B cell (primary cell): Measurements from ENCODE around the gene CLCN2.

Source experiments
- CTCF ChIP-seq: fragments of 200-600 bp; IDR thresholded peaks from one replicate; pipeline ENCODE4 v1.8.0; 2022; ENCODE audit warnings: antibody characterized with exemption, mild to moderate bottlenecking
- EZH2 ChIP-seq: IDR thresholded peaks from 2 replicates; pipeline ENCODE4 v1.6.1; 2012; ENCODE audit warnings: borderline replicate concordance, low read depth, mild to moderate bottlenecking, moderate library complexity, low read length; ENCODE audit not compliant: insufficient read depth, poor library complexity, severe bottlenecking

DNA sequence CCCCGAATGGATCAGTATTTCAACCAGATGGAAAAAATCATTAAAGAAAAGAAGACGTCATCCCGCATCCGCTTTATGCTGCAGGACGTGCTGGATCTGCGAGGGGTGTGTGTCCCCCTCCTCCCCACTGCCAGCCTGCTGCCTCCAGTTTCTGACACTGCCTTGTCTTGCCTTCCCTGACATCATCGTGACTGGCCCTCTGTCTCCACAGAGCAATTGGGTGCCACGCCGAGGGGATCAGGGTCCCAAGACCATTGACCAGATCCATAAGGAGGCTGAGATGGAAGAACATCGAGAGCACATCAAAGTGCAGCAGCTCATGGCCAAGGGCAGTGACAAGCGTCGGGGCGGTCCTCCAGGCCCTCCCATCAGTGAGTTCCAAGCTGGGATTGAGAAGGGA lies 36.1 kb downstream of the CLCN2 start:
- TF ChIP-seq CTCF = no peak
- TF ChIP-seq EZH2 = no peak
